Endothelial cell of umbilical vein (primary cell): Measurements from ENCODE around the gene PSG3. TPM values are rescaled to one million over a fixed set of nuclear protein-coding genes. Genes with fewer than 3 reads are reported as not detected.
"Not testable (repeated sequence)": the region's sequence is repeated elsewhere in the genome, so short reads cannot be mapped to it uniquely, and the experiment has no call there.

Experiments used
- BruUV-seq: library from RNA; stranded (reverse); fragments of 400-500 nt; replicated peaks from 2 replicates; lab custom pipeline; 2021; lab: Mats Ljungman, UMichigan
- CTCF ChIA-PET: fragments of 300-600, 350-600 bp; sonication (Branson Sonifier 250); formaldehyde crosslinking; loops from one replicate; lab custom pipeline; 2021; ENCODE audit warnings: antibody characterized with exemption, inconsistent platforms; lab: Charles Lee
- POLR2A ChIA-PET: fragments of 300-600, 350-600 bp; sonication (Branson Sonifier 250); formaldehyde crosslinking; loops from one replicate; lab custom pipeline; 2021; ENCODE audit warnings: antibody characterized with exemption, inconsistent platforms; lab: Charles Lee
- DNase-seq: peaks from one replicate; pipeline ENCODE4 v3.0.0-alpha.2; 2011; ENCODE audit warnings: low read depth, low spot score
- FAIRE-seq: peaks from 2 replicates; lab custom pipeline; 2011; peaks lifted over from hg19 to GRCh38; lab: Jason Lieb, UNC
- H2AFZ ChIP-seq: 2 replicates; pipeline ENCODE4 v1.6.0; 2012; ENCODE audit warnings: low read depth, low read length, control low read depth, inconsistent platforms
- H3K27ac ChIP-seq: 2 replicates; pipeline ENCODE4 v1.5.1; 2011; ENCODE audit warnings: low read depth, mild to moderate bottlenecking, control low read depth, low read length, moderate library complexity; ENCODE audit not compliant: insufficient read depth
- H3K27me3 ChIP-seq, 2 experiments: 2 replicates each; pipeline versions ENCODE4 v1.6.0 to v1.6.1; 2011; ENCODE audit warnings: low read length in 2 of 2, mixed read lengths in 1 of 2; ENCODE audit not compliant: control insufficient read depth in 2 of 2, insufficient read depth in 2 of 2
- H3K36me3 ChIP-seq, 2 experiments: 2 replicates in 1 of 2; 3 replicates in 1 of 2; pipeline ENCODE4 v1.5.1; 2011; ENCODE audit warnings: low read length in 2 of 2, mild to moderate bottlenecking in 1 of 2, moderate library complexity in 1 of 2; ENCODE audit not compliant: control insufficient read depth in 2 of 2, insufficient read depth in 2 of 2; ENCODE audit errors: extremely low read depth in 1 of 2
- H3K4me1 ChIP-seq: 3 replicates; pipeline ENCODE4 v1.5.1; 2011; ENCODE audit warnings: mild to moderate bottlenecking, low read length; ENCODE audit not compliant: control insufficient read depth, insufficient read depth; ENCODE audit errors: extremely low read depth
- H3K4me2 ChIP-seq: 2 replicates; pipeline ENCODE4 v1.6.1; 2011; ENCODE audit warnings: low read length, control low read depth, mixed read lengths; ENCODE audit not compliant: insufficient read depth
- H3K4me3 ChIP-seq, 3 experiments: fragments of 200-600 bp in 1 of 3; sonication (generic), shearing (Covaris generic) in 1 of 3; replicated peaks in 1 of 3; 2 replicates each; pipeline ENCODE4 v1.5.1; 2011 to 2016; ENCODE audit warnings: control low read depth in 3 of 3, low read length in 3 of 3, mild to moderate bottlenecking in 2 of 3, inconsistent platforms in 1 of 3, low read depth in 1 of 3, moderate library complexity in 1 of 3; ENCODE audit not compliant: insufficient read depth in 1 of 3
- H3K79me2 ChIP-seq: 2 replicates; pipeline ENCODE4 v1.6.0; 2012; ENCODE audit warnings: low read length, inconsistent platforms; ENCODE audit not compliant: control insufficient read depth, insufficient read depth
- H3K9ac ChIP-seq: replicated peaks from 2 replicates; pipeline ENCODE3; 2011; ENCODE audit warnings: low read length, control low read depth; ENCODE audit not compliant: insufficient read depth; ENCODE audit errors: extremely low read depth
- H3K9me1 ChIP-seq: replicated peaks from 3 replicates; pipeline ENCODE4 v1.6.0; 2011; ENCODE audit warnings: mild to moderate bottlenecking, low read length; ENCODE audit not compliant: control insufficient read depth, insufficient read depth; ENCODE audit errors: extremely low read depth
- H3K9me3 ChIP-seq: replicated peaks from 2 replicates; pipeline ENCODE4 v1.5.1; 2012; ENCODE audit warnings: low read length, inconsistent platforms; ENCODE audit not compliant: control insufficient read depth, insufficient read depth
- H4K20me1 ChIP-seq: replicated peaks from 2 replicates; pipeline ENCODE3; 2011; ENCODE audit warnings: mild to moderate bottlenecking, low read length; ENCODE audit not compliant: control insufficient read depth, insufficient read depth; ENCODE audit errors: extremely low read depth
- dilution Hi-C: fragments of 300-500 bp; cut with MboI; formaldehyde crosslinking; loops from one replicate; pipeline ENCODE4 v1.15.0; 2019; ENCODE audit warnings: low sequenced_read_pairs; ENCODE audit not compliant: extremely low pct_ligation_motif_present
- intact Hi-C: fragments of 100-400 bp; cut with micrococcal nuclease; formaldehyde crosslinking; loops from one replicate; pipeline ENCODE4 v1.10.0; 2022
- polyA plus RNA-seq, 4 experiments: library from polyadenylated mRNA; depleted of rRNA in 3 of 4; stranded (reverse) in 3 of 4; unstranded in 1 of 4; fragments of >200 nt; gene quantifications; 2 replicates each; pipeline versions ENCODE4 v1.2.1 to v1.2.3, GENCODE V29; 2011 to 2012; ENCODE audit warnings: missing spikeins in 1 of 4
- total RNA-seq: library from RNA; stranded (reverse); gene quantifications from 2 replicates; pipeline ENCODE4 v1.2.3, GENCODE V29; 2021

The PSG3 gene
- total and polyA plus RNA-seq, 2 donors (not counting 3 experiments of a cell fraction or from before 2014, with no cell fraction given): not detected

DNA sequence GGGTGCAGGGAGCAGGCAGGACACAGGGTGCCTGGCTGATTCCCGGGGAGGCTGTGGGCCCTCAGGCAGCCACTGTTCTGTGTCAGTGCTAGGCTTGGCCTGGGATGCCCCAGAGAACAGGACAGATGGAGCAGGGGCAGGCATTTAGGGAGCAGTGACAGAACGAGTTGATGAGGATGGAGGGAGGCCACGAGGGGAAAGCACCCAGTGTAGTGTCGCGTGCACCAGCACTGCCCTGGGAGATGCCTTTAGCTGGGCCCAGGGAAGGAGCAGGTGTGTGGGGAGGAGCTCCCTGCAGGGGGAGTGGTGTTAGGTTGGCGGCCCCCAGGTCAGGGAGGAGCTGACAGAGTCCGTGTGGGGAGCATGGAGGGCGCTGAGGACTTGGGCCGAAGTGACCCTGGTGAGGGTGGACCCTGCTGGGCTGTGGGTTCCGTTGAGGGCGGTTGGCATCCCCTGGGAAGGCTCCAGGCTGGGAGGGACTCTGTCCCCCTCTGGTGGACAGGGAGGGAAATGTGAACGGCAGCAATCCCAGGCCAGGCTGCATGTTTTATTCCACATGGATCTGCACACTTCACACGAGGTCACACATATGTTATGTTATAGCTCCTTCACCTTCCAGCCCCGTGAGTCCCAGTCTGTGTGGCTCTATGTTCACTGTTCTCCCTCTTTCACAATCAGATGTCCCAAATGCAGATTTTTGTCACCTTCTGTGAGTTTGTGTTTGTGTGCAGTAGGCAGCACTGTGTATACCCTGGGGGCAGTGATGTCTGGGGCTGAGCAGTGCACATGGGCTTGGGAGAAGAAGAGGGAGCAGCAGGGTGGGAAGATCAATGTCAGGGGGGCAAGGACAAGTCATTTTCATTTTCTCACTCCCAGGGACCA lies 1.7 kb upstream of the PSG3 start:
- POLR2A ChIA-PET, intact Hi-C loops, H3K27ac ChIP-seq, H3K9ac ChIP-seq, H3K79me2 ChIP-seq, FAIRE-seq, H4K20me1 ChIP-seq, H3K4me2 ChIP-seq, H3K9me3 ChIP-seq, H3K27me3 ChIP-seq, H3K36me3 ChIP-seq, H2AFZ ChIP-seq, dilution Hi-C loops, H3K4me3 ChIP-seq, H3K4me1 ChIP-seq, DNase-seq, BruUV-seq, H3K9me1 ChIP-seq: not testable (repeated sequence)
- CTCF ChIA-PET: interaction anchor here (0.9 kb wide), 1 partner anchor 107 kb away, joined by 3 read pairs; no protein-coding TSS in a partner anchor

DNA sequence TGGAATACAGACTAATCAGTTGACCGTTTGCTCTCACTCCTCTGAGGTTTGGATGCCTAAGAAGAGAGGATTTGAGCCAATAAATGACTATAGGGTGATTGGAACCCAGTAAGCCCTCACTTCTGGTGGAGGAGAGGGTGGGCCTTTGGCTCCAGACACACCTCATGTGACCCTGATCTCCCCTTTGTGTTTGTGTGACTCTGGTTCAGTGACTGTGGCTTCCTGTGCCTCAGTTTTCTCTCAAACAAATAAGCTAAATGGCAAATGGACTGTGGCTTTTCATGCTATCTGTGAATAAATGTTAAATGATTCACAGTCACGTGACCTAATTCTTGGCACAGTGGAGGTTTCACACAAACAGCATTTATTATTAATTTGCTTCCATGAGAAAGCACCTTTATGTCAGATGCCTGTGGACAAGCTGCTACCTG lies 2.7 kb downstream of the PSG3 start:
- not testable (repeated sequence) for H2AFZ ChIP-seq

DNA sequence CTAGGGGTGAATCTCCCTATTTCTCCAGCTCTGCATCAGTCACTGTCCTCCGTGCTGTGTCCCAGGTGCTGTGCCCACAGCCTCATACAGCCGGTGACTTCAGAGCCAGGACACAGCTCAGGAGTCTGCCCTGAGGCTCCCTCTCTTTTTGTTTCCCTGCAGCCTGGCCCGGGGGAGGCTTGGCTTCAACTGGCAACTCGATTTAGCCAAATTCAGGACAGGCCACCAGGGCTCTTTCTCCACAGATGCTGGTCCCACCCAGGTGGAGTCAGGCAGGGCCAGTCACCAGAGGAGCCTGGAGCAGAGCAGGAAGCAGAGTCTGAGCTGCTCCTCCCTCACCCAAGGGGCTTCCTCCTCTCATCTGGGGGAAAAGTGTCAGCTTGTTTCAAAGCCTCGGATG lies 11.9 kb downstream of the PSG3 start:
- H3K27me3 ChIP-seq, H3K79me2 ChIP-seq, BruUV-seq, H3K9me1 ChIP-seq, H3K9me3 ChIP-seq, H3K4me3 ChIP-seq, H3K36me3 ChIP-seq, H3K27ac ChIP-seq, H3K4me2 ChIP-seq, CTCF ChIA-PET, FAIRE-seq, H3K4me1 ChIP-seq, H2AFZ ChIP-seq, DNase-seq, POLR2A ChIA-PET, H3K9ac ChIP-seq, H4K20me1 ChIP-seq, intact Hi-C loops, dilution Hi-C loops: not testable (repeated sequence)

More for the DNA sequence above, 2.7 kb downstream of the PSG3 start:
- H3K9me1 ChIP-seq, H3K27me3 ChIP-seq, H3K9ac ChIP-seq, CTCF ChIA-PET, POLR2A ChIA-PET, intact Hi-C loops, H3K79me2 ChIP-seq, H3K4me2 ChIP-seq, H3K4me1 ChIP-seq, H3K36me3 ChIP-seq, H4K20me1 ChIP-seq, DNase-seq, H3K27ac ChIP-seq, BruUV-seq, H3K4me3 ChIP-seq, H3K9me3 ChIP-seq, FAIRE-seq, dilution Hi-C loops: not testable (repeated sequence)

DNA sequence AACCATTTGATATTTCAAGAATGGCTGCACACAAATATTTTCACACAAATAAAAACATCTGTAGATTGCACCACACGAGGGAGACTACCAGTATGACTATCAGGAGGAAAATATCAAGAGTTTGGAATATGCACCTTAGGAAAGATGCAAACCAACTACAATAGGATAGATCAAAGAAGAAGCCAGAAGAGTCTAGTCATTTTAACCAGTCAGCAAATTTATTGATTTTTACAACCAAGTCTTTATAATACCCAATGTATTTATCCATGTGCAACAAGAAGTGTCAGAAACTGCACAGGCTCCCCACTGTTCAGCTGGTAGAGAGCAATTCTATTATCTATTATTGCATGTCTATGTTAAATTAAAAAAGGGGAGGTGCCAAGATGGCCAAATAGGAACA lies 26.3 kb downstream of the PSG3 start:
- H3K27ac ChIP-seq, H3K4me3 ChIP-seq, BruUV-seq, H3K9me1 ChIP-seq, H3K4me1 ChIP-seq, H3K9me3 ChIP-seq, FAIRE-seq, POLR2A ChIA-PET, H3K4me2 ChIP-seq, H3K36me3 ChIP-seq, H4K20me1 ChIP-seq, intact Hi-C loops, dilution Hi-C loops, DNase-seq, CTCF ChIA-PET, H3K9ac ChIP-seq, H2AFZ ChIP-seq, H3K79me2 ChIP-seq, H3K27me3 ChIP-seq: not testable (repeated sequence)
